ENCODE results near the gene PRSS22.

PRSS22 gene

DNA sequence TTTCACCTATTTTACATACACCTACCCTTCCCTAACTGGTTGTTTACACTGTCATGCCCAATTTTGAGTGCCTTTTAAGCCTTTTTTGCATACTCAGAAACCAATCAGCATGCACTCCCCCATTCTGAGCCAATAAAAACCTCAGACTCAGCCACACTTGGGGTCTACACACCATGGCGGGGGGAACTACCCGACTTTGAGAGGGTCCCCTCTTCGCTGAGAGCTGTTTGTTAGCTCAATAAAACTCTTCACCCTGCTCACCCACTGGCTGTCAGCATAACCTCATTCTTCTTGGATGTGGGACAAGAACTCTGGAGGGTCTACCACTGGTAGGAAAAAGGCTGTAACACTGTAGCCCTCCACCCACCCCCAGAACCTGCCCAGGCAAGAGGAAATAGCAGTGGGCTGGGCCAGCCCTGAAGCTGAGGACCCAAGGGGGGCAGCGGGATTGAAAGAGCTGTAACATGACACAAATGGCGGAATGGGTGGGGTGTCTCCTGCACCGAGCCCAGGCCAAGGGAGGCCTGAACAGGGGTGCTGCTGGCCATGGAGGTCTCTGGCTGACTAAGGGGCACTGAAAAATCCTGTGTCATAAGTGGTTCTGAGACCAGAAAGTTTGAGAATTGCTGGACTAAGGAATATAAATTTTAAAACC lies 22.0 kb upstream of the PRSS22 start:
- no peak for DNase-seq

- DNase-seq: peak; percentile 74
Observed at GRCh38 chr16:2874912-2875362, 17.0 kb upstream of the PRSS22 start.

- DNase-seq: no peak
Observed at GRCh38 chr16:2874032-2874911, 16.3 kb upstream of the PRSS22 start.

GRCh38 chr16:2871926-2872325 lies 14.0 kb upstream of the PRSS22 start:
- DNase-seq: no peak

- DNase-seq: peak; percentile 91
Observed at GRCh38 chr16:2867987-2868789, 10.2 kb upstream of the PRSS22 start.

DNA sequence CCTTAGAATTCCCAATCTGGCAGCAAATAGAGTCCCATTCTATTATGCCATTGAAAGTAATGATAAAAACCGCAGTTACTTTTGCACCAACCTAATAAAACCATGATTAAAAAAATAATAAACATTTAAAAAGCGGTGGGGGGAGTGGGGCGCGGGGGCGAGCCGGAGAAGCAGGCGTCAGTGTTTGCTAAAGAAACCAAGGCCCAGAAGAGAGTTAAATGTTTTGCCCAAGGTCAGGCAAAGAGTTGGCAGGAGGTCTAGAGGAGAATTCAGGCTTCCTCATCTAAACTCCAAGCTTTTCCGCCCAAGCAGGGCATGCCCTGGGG lies 9.7 kb upstream of the PRSS22 start:
- DNase-seq: no peak

- DNase-seq: no peak
Observed at GRCh38 chr16:2866431-2866830, 8.5 kb upstream of the PRSS22 start.

DNA sequence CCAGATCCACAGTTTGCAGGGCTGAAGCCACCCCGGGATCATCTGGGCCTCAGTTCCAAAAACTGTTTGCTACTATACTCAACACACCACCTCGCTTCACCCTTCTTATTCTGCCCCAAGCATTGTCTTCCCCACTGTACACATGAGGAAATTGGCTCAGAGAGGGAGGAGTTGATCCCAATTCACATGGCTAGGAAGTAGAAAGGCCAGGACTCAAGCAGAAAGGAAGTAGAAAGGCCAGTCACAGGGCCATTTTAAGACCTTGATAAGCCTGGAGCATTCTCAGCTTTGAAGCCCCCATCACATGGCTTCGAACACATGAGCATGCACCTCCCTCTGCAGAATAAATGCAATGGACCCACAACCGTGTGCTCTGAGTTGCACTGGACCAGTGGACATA lies 7.7 kb upstream of the PRSS22 start:
- no peak for DNase-seq

GRCh38 chr16:2860826-2861567 lies 3.0 kb upstream of the PRSS22 start:
- DNase-seq: no peak

- no peak for DNase-seq
Observed at GRCh38 chr16:2859686-2860265, 1.8 kb upstream of the PRSS22 start.

- DNase-seq: no peak
Observed at GRCh38 chr16:2858245-2859025, 465 bp upstream of the PRSS22 start.

DNA sequence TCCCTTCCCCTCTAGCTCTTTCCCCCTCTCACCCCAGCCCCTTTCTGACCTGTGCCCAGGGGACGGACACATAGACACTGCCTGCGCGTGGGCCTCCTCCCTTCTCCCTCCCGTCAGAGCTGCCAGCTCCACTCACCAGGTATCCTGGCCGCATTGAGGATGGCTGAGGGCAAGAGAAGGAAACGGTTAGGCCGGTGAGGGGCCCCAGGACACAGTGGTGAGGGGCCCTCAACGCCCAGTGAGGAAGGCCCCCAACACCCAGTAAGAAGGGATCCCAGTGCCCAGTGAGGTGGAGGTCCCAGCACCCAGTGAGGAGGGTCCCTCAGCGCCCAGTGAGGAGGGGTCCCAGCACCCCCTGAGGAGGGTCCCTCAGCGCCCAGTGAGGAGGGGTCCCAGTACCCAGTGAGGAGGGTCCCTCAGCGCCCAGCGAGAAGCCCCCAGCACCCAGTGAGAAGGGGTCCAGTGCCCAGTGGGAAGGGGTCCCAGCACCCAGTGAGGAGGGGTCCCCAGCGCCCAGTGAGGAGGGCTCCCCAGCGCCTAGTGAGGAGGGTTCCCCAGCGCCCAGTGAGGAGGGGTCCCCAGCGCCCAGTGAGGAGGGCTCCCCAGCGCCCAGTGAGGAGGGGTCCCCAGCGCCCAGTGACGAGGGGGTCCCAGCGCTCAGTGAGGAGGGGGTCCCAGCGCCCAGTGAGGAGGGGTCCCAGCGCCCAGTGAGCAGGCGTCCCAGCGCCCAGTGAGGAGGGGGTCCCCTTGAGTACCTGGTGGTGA lies 1.1 kb downstream of the PRSS22 start:
- DNase-seq: no peak

- DNase-seq: no peak
Observed at GRCh38 chr16:2856061-2856670, 1.8 kb downstream of the PRSS22 start.

DNA sequence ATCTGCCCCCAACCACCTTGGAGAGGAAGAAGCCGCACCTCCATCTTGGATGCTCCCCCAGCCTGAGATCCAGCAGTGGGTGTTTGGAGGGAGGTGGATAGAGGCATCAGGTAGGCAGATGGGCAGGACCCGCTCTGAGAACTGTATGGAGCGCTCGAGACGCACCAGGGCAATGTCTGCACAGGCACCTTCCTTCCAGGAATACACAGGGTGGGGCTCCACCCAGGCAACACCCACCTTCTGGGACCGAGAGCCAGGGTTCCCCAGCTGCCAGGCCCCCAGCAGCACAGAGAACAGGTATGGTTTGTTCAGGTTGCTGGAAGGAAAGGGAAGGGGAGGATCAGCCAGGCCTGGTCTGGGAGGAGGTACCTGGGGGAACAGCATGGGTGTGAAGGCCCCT lies 2.4 kb downstream of the PRSS22 start:
- DNase-seq: no peak

- DNase-seq: no peak
Observed at GRCh38 chr16:2854700-2855309, 3.2 kb downstream of the PRSS22 start.

DNA sequence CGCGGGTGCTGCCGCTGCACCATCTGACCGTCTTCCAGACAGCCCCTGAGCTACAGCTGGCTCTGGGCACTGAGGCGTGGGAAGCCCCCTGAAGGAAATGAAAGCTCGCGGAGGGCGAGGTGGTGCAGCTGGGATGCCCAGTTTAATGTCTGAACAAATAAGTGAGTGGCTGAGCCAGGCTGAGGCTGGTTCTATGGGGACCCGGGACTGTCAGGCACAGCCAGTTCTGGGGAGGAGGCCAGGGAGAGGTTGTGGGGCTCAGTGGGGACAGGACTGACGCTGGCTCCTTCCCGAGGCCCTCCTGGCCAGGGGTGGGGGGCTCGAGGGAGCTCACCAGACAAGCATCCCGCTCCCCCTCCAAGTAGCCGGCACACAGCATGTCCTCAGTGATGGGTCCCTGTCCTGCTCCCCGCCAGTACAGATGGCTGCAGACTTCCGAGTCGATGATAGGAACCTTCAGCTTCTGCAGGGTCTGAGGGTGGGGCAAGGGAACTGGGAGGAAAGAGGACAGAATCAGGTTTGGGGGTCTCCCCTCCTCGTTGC lies 4.4 kb downstream of the PRSS22 start:
- no peak for DNase-seq

DNA sequence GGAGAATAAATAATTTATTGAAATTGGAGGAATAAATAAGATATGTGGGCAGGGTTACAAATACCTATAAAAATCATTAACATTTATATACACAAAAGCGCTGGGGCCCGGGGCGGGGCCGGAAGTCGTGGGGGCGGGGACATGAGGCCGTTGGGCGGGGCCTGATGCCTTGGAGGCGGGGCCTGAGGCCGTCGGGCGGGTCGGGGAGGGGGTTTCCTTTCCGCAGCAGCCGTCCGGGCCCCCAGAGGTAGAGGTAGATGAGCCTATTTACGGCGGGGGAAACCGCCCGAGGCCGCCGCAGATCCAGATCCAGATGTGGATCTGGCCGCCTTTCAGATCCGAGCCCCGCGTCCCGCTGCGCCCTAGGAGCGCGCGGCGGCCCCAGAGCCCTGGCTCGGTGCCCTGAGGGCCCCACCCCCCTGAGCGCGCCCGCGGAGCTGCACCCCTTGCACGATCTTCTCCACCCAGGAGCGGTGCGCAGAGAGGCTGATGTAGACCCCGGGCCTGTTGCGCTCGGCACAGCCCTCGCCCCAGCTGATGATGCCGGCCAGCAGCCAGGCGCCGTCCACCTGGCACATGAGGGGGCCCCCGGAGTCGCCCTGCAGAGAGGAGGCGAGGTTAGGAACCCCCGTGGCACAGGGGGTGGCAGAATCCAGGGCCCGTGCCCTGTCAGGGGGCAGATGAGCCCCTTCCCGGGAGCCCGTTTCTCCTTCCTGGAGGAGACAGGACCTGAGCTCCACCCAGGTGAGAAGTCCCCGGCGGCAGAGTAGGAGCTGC lies 5.1 kb downstream of the PRSS22 start:
- DNase-seq: no peak

GRCh38 chr16:2852003-2852730 lies 5.8 kb downstream of the PRSS22 start:
- no peak for DNase-seq
